HG03571 (cell line): ENCODE data around the gene DAPK3.
"Not testable (repeated sequence)": the region's sequence is repeated elsewhere in the genome, so short reads cannot be mapped to it uniquely, and the experiment has no call there.

Experiments
- ATAC-seq: cut with Tn5 transposase; IDR thresholded peaks from one replicate; pipeline ENCODE4 v1.9.1; 2021; ENCODE audit not compliant: unreplicated experiment

DAPK3 gene

DNA sequence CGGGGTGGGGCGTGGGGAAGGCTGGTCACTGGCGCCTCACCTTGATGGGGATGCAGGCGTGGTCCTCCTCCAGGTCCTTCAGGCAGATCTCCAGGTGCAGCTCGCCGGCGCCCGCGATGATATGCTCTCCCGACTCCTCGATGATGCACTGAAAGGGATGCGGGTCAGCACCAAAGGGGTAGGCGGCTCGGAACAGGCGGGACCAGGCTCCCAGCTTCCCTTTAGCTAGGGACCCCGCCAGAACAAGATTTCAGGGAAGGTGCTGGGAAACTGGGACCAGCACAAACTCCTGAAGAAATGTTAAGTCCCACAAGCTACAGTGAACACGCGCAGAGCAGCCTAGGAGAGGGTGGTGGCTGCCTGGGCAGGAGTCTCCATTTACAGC, 8.4 kb upstream of the DAPK3 start:
- no peak for ATAC-seq

DNA sequence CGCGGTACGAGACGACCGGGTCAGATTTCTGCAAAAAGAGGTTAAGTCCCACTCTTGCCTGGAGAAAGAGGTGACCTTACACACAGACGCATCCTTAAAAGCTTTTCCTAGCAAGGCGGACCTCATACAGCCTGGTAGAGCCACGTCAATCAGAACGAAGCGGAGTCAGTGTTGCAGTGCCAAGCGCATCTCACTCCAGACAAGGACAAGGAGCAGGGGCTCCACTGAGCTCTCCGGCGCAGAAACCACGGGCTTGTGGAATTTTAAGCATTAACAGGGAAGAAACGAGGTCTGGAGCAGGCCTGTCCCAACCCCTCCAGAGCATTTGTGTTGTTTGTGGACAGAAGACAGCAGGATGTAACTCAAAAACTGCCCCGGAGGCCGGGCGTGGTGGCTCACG, 7.2 kb upstream of the DAPK3 start:
- no peak for ATAC-seq

DNA sequence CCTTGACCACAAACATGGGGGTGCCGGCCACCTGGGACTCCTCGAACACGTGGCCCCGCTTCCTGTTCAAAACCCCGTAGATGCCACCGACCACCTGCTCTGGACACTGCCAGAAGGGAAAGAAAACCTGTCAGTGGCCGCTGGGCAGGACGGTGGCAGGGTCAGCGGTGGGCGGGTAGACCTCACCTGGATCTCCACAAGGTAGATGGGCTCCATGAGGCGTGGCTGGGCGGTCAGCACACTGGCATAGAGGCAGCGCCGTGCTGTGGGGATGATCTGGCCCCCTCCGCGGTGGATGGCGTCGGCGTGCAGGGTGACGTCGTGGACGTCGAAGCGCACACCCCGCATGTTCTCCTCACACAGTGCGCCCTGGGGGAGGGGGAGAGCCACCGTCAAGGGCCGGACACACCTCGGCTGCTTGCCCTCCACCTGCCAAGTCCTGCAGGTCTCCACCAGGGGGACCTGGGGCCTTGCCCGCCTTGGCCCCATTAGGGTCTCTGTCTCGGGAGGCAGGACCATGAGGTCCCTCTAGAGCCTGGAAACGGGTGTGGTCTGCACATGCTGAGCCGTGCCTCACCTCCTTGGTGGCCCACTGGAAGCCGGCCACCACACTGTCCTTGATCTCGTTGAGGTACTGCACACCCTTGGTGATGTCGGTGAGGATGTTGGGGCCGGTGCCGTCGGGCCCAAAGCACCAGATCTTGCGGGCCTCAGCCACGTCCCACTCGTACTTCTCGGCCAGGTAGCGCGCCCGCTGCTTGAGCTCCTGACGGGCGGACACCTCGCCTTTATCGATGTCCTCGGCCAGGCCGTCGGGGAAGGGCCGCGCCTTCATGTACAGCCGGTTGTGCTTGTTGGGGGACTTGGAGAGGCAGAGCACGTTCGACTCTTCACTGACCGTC, 6.6 kb upstream of the DAPK3 start:
- no peak for ATAC-seq

DNA sequence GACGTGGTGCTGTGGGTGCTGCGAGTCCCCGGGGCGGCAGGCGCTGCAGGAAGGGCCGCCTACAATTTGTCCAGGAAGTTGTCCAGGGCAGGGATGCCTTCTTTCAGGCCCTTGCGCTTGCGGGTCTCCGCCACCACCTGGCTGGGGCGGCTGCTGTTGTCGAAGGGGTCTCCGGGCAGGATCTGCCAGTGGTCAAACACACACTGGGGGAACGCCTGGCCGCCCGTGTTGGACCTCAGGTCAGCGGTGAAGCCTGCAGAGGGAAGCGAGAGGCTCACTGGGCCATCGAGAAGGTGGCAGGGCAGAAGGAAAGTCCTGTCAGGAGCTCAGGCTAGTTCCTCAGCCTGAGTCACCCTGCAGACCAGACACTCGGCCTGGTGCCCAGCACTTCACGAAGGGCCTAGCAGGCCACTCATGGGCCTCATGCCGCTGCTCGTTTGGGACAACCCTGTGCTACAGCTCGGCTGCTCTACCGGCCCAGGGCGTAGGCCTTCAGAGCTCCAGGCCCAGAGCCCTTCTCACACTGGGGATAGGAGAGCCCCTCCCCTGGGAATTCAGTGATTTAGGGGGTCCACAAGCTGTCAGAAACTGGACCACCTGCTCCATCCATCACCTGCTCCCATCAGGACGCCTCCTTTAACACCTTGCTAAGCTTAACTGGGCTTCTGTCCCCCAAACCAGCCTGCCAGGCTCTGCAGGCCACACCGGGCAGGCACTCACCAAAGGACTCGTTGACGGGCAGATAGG, 5.8 kb upstream of the DAPK3 start:
- no peak for ATAC-seq

DNA sequence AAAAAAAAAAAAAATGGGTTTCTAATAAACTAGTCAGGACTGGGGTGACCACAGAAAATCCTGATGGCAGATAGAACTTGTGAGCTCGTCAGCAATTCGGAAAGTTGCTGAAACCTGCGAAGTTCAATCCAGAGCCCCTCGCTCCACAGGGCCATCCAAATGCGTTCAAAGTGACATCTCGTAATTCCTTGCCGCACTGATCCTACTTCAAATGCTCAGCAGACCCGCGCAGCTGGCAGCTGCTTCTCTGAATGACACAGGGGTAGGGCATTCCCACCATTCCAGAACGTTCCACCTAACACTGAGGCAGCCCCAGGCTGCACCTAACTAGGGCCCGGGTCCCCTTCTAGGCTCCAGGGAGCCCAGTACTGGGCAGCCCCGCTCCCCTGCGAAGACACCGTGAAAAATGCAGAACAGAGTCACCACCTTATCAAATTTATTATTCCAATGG, 4.8 kb upstream of the DAPK3 start:
- ATAC-seq = no peak

DNA sequence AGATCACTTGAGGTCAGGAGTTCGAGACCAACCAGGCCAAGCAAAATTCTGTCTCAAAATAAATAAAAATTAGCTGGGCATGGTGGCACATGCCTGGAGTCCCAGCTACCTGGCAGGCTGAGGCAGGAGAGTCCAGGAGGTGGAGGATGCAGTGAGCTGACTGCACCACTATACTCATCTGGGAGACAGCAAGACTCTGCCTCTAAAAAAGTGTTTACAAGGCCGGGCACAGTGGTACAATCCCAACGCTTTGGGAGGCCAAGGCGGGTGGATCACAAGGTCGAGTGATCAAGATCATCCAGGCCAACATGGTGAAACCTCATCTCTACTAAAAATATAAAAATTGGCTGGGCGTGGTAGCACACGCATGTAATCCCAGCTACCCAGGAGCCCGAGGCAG, 4.2 kb upstream of the DAPK3 start:
- no peak for ATAC-seq

DNA sequence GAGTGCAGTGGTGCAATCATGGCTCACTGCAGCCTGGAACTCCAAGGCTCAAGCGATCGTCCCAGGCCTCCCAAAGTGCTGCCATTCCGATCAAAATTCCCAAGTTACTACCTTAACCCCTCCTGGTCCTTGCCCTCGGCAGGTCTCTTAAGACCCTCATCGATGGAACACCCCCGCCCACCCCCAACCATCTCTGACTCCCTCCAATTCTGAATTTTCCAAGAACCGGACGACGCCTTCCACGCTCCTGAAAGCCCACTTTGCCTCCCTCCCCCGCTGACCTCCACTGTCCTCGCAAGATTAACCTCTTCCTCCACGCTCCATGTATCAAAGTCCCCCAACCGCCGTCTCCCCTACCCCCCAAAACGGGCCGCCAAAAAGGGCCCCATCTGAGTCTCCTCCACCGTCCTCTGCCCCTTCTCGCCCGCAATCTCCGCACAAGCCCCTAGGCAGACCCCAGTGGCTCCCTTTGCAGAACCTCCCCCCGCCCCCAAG, 539 bp downstream of the DAPK3 start:
- ATAC-seq = no peak

DNA sequence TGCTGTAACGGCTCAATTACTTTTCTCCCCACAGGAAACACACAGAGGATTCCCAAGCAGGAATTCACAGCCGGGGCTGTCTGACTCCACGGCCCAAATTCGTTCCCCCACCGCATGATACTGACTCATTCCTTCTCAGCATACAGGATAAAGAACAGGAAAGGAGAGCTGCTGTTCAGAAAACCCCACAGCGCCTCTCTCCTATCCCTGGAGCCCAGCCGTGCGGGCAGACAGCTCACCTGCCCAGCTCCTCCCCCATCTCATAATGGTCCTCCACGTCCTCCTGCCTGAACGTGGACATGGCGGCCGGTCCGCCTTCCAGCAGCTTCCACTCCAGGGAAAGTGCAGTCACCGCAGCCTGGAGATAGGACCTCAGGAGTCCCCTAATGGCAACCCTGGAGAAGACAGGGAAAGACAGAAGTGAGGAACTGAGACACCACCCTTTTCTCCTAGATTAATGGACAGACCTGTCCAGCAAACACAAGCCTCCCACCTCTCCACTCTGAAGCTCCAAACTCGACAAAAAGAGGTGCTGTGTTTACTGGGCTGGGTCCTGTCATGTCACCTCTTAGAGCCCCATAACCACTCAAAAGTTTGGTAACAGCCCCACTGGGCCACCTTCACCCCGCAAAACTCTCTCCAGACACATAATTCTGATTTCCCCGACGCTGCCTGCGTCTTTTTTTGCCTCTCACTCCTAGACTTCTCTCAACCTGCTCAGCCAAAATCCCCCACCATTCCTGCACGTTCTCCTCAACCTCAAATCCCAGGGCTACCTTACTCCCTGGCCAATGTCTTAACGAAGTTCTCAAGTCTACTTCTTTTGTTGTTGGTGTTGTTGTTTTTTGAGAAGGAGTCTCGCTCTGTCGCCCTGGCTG, 1.2 kb downstream of the DAPK3 start:
- no peak for ATAC-seq

DNA sequence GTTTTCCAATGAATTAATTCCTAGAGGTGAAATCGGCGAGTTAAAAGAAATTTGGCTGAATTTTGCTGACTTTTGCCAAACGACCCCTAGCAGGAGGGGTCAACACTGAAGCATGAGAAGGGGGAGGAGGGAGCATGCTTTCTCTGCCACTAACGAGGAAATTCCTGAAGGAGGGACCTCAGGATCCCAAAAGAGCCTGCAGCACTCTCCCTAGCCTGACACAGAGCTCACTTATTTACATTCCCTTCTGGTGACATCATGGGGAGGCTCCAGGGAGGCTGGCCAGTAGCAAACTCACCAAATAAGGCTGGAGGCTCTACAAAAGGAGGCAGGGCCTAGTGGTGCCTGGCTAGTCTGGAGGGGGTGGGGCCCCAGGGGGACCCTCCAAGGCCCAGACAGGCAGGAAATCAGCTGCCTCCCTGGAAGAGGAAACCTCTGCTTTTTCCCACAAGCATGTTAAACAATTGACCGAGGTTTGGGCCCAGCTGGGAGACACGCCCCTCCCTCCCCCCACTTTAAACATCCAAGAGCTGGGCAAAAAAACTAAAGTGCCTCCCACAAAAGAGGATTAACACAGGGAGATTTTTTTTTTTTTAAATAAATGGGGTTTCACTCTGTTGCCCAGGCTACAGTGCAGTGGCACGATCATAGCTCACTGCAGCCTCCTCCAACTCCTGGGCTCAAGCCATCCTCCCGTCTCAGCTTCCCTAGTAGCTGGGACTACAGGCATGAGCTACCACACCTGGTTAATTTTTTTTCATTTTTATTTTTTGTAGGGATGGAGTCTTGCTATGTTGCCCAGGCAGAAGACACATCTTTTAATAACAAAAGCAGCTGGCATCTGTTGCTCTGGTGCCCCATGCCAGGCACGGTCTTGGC, 2.1 kb downstream of the DAPK3 start:
- no peak for ATAC-seq

DNA sequence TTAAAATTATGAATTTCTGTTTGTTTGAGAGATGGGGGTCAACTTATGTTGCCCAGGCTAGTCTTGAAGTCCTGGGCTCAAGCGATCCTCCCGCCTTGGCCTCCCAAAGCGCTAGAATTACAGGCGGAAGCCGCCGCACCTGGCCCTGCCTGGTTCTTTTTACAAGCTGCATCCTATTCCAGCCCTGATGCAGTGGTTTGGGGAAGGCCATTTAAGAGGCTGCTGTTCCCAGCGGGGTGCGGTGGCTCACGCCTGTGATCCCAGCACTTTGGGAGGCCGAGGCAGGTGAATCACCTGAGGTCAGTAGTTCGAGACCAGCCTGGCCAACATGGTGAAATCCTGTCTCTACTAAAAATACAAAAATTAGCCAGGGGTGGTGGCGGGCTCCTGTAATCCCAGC, 2.9 kb downstream of the DAPK3 start:
- ATAC-seq = not testable (repeated sequence)

DNA sequence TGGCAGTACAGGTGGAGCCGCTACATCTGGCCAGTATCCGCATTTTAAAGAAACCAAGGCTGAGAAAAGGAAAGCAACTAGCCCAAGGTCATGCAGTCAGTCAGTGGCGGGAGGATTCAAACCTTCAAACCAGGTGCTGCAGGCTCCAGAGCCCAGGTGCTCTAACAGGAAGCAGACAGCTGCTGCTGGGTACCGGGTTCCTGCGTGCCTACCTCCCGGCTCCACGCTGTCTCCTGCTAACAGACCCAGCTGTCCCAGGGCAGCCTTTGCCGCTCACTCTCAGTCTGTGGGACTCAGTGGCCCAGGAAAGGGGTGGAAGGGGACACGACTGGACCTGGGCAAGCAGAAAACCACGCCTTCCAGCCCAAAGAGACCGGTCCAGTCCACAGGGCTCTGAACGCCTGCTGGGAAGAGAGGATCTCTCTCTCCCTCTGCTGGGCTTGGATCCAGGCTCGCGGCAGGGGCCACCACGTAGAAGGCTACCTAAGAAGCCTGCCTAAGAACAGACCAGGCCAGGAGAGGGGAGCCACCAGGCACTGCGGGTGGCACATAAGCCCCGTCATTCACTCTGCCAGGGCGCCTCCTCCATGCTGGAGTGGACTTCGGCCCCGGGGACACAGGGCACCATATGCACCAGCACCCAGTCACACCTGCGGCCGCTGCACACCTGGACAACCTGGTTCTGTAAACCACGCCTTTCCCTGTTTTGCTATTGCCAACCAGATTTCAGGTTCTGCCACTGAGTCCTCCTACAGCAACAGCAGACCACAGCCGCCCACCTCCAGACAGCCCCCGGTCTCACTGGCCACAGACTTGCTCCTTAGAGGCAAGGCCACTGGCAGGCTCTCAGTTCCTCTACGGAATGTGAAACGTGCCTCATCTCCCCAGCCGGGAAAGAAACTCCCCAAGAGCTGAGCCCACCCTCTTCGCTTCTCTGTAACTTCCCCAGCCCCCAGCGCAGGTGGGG, 4.6 kb downstream of the DAPK3 start:
- ATAC-seq = no peak

DNA sequence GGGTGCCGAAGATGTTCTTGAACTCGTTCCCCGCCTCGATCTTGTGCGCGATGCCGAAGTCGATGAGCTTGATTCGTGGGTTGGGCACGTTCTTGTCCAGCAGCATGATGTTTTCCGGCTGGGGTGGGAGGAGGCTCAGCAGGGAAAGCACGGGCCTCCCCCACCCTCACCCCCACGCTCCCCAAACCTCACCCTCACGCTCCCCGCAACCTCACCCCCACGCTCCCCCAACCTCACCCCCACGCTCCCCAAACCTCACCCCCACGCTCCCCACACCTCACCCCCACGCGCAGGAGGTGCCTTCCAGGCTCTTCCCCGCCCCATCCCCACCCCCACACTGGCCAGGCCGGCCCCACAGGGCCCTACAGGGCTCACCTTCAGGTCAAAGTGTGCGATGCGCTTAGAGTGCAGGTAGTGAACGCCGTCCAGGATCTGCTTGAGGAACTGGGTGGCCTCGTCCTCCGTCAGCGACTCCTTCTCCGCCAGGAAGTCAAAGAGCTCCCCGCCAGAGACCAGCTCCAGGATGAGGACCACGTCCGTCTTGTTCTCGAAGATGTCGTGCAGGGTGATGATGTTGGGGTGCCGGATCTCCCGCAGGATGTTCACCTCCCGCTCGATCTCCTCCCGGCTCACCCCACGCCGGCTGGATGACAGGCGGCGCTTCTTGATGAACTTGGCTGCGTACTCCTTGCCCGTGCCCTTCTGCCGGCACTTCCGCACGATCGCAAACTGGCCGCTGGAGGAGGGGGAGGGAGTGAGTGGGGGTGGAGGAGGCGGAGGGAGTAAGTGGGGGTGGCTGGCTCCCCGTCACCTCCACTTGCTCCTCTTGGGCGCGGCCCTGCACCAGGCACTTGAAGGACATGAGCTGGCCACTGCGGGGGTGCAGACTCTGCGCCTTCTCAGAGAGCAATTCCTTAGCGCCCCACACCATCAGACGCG, 6.4 kb downstream of the DAPK3 start:
- ATAC-seq = no peak

DNA sequence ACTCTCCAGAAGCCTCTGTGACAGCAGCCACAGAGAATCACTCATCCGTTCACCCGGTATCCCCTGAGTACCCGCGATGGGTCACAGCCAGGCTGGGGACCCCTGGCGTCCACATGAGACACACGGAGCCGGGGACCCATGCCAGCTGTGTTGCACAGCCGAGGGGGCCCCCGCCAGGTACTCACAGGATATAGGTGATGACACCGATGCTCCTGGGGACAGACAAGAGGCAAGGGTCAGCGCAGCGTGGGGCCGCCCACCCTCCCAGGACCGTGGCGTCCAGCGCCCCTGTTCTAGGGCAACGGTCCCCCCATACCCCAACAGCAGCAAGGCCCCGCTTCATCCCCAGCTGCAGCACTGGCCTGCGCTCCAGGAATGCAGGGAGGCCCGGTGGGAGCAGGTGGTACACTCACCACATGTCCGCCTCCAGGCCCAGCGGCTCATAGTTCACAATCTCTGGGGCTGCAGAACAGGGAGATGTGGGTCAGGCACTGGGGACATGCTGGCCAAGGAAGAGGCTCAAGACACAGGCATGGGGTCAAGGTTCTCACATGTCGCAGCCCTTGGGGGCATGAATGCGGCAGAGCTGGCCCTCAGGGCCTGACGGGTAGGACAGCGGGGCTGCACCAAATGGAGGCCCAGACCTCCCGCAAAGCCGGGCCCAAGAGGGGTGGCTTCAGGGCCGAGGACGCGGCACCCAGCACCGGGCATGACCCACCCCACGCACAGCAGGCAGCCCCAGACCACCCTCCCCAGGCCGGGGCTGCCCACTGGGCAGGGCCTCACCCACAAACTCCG, 7.2 kb downstream of the DAPK3 start:
- no peak for ATAC-seq

DNA sequence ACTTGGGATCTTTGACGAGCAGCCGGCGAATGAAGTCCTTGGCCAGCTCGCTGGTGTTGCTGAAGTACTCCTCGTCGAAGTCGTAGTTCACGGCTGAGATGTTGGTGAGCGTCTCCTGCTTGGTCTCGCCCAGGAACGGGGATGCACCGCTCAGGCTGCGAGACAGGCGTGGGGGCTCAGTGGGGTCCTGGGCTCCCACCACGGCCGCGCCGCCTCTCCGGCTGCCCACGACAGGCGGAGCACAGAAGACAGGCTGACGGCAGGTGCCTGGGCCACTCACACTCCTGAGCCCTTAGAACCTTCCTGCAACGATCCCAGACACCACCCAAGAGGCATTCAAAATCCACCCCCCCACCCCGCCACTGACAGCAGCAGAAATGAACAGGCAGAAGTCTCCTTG, 9.9 kb downstream of the DAPK3 start:
- no peak for ATAC-seq

DNA sequence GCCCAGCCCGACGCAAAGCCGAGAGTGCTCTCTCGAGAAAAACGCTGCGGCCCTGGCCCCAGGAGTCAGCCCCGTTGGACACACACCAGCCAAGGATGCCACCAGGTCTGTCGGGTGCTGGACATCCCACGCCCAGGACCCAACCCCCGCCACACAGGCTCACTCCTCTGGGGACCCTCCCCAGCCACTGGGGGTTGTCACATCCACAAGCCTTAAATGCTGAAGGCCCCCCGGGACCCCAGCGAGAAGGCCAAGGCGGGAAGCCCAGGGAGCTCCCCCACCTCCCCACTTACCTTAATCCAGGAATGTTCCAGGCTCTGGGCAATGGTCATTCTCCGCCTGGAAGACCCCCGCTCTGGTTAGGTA, 11.2 kb downstream of the DAPK3 start:
- ATAC-seq = no peak

DNA sequence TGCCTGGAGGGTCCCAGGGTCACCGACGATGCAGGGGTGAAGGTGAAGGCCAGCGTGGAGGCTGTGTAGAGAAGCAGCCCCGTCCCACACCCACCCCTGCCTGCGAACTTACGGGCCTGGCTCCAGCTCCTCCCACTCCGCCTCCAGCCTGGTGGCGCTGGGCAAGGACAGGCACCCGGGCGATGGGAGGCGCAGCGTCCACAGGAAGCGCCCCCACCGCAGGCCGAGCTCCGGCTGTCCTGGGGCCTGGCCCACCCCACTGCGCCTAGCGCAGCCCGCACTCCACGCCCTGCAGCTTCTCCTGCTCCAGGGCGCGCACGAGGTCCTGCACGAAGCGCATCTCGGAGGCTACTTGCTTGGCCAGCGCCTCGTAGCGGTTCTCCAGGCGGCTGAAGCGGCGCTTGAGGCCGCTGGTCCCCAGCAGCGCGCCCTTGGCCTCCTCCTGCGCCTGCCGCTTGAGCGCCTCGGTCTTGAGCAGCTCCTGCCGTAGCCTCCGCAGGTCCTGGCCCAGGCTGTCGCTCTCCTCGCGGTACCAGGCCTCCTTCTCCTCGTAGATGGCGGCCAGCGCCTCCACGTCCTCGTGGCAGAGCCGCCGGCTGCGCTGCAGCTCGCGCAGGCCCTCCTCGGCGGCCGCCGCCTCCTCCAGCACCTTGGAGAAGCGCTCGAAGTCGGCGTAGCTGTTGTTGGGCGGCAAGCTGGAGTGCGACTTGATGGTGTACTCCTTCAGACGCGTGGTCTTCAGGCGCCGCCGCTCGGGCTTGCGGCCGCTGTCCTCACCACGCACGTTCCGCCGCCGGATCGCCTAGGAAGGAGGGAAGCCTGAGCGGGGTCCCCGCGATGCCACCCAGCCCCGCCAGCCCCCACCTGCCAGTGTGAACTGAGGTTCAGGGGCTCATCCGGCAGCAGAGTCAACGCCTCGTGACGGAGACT, 11.8 kb downstream of the DAPK3 start:
- ATAC-seq = no peak
